ENCODE results near the gene CBARP. TPM values are rescaled to one million over a fixed set of nuclear protein-coding genes. Genes with fewer than 3 reads are reported as not detected.

Gene CBARP
- total RNA-seq, 6 experiments from 2014 or later, result 0.15 to 0.62 (median 0.31) TPM

- H3K36me3 ChIP-seq, result peaks cover 0 to 5% (median 0%) of the 10 kb centered on the region in 4 donors
- DNase-seq (no peak), ATAC-seq (no peak)
- WGBS (ENCODE audit: insufficient coverage, low coverage, low lambda C conversion rate, missing lambda C conversion rate), result 57% methylated on average over 13 of the region's 21 CpGs
- H3K9me3 ChIP-seq, result no peaks in the 10 kb centered on the region
- intact Hi-C loops (cut with DNase I), result no loop called here
- peaks cover 5 to 67% (median 28%) of the 10 kb centered on the region in 4 donors for H3K4me1 ChIP-seq
- TF ChIP-seq POLR2A (IDR thresholded peaks at IDR 0.05), result no peak
- TF ChIP-seq, protein P1, sequence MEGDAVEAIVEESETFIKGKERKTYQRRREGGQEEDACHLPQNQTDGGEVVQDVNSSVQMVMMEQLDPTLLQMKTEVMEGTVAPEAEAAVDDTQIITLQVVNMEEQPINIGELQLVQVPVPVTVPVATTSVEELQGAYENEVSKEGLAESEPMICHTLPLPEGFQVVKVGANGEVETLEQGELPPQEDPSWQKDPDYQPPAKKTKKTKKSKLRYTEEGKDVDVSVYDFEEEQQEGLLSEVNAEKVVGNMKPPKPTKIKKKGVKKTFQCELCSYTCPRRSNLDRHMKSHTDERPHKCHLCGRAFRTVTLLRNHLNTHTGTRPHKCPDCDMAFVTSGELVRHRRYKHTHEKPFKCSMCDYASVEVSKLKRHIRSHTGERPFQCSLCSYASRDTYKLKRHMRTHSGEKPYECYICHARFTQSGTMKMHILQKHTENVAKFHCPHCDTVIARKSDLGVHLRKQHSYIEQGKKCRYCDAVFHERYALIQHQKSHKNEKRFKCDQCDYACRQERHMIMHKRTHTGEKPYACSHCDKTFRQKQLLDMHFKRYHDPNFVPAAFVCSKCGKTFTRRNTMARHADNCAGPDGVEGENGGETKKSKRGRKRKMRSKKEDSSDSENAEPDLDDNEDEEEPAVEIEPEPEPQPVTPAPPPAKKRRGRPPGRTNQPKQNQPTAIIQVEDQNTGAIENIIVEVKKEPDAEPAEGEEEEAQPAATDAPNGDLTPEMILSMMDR (IDR thresholded peaks at IDR 0.05), result no peak
- H3K27ac ChIP-seq, result peak overlapping the region; percentile 71 to 92 (median 90)
- H3K27me3 ChIP-seq, result no peaks in the 10 kb centered on the region
- H3K4me3 ChIP-seq, result peak overlapping the region in 2 of 3 donors; percentile 14 to 18
These were observed 24.9 kb upstream of the CBARP start for GRCh38 chr19:1262623-1263123.

- peak; percentile 94 to 98 (median 98) for DNase-seq
- 10% methylated on average over 6 of the region's 28 CpGs for WGBS (ENCODE audit: insufficient coverage, low coverage, low lambda C conversion rate, missing lambda C conversion rate)
- peak overlapping the region; percentile 71 to 92 (median 90) for H3K27ac ChIP-seq
- TF ChIP-seq, protein P1 (IDR thresholded peaks at IDR 0.05), result no peak
- TF ChIP-seq POLR2A (IDR thresholded peaks at IDR 0.05), result peak; percentile 85
- intact Hi-C loops (cut with DNase I), result no loop called here
- H3K27me3 ChIP-seq, result no peaks in the 10 kb centered on the region
- no peaks in the 10 kb centered on the region for H3K9me3 ChIP-seq
- H3K4me3 ChIP-seq, result peak overlapping the region; percentile 58 to 70 (median 69)
- ATAC-seq, result peak; percentile 41 to 68 (median 63)
- H3K4me1 ChIP-seq, result peaks cover 5 to 65% (median 28%) of the 10 kb centered on the region in 4 donors
- peaks cover 0 to 11% (median under 1%) of the 10 kb centered on the region in 4 donors for H3K36me3 ChIP-seq
These were observed 24.2 kb upstream of the CBARP start for GRCh38 chr19:1261798-1262622.

DNA sequence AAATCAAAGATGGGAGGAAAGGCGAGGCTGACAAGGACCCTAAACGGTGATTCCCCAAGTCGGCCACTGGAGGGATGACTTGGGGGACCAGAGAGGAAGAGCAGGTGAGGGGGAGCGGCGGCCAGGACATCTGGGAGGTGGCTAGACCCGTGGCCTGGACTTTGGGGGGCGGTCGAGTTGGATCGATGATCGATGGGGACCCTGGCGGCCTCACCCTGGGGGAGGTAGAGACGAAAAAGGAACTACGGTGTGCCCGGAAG, 23.7 kb upstream of the CBARP start:
- 4% methylated on average over 14 of the region's 14 CpGs for WGBS (ENCODE audit: insufficient coverage, low coverage, low lambda C conversion rate, missing lambda C conversion rate)
- intact Hi-C loops (cut with DNase I), result no loop called here
- DNase-seq, result no peak
- H3K27ac ChIP-seq, result peak overlapping the region; percentile 71 to 92 (median 90)
- H3K27me3 ChIP-seq, result no peaks in the 10 kb centered on the region
- H3K4me3 ChIP-seq, result peak overlapping the region; percentile 58 to 70 (median 69)
- TF ChIP-seq POLR2A (IDR thresholded peaks at IDR 0.05), result no peak
- TF ChIP-seq, protein P1 (IDR thresholded peaks at IDR 0.05), result no peak
- H3K36me3 ChIP-seq, result peaks cover 0 to 17% (median 4%) of the 10 kb centered on the region in 4 donors
- no peak for ATAC-seq
- no peaks in the 10 kb centered on the region for H3K9me3 ChIP-seq
- peaks cover 5 to 64% (median 28%) of the 10 kb centered on the region in 4 donors for H3K4me1 ChIP-seq

DNA sequence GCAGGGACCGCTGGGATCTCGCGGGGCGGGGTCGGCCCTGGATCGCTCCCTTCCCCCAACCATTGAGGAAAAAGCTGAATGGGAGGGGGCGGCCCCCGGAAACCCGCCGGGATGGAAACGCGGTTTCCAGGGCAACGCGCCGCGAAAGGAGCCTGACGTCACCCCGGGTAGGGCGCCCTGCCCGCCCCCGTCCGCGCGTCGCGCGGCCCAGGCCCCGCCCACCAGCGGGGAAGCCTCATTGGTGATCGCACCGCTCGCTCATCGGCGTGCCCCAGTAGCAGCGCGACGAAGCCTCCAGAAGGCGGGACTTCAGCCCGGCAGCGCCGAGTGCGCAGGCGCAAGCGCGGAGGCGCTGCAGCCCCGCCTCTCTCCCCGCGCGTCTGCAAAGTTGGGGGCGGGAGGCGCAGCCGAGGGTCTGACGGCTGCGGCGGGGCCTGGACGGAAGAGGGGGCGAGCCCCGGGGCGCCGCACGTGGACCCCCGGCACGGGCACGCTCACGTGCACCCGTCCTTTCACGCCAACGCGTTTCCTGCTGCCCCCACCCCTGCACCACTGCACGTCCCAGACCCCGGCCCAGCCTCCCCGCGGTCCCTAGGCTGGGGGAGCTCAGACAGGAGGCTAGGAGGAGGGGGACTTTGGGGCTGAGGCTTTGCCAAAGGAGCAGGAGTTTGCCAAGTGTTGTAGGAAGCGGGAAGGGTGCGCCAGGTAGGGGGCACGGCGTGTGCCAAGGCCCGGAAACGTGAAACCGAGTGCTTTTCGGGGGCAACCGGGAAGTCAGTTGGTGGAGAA, 23.1 kb upstream of the CBARP start:
- Histone ChIP-seq H3K4me3 (peak overlapping the region; percentile 58 to 70 (median 69)), H3K27me3 (no peaks in the 10 kb centered on the region), H3K36me3 (peaks cover 0 to 22% (median 8%) of the 10 kb centered on the region in 4 donors), H3K4me1 (peaks cover 5 to 61% (median 26%) of the 10 kb centered on the region in 4 donors), H3K27ac (peak overlapping the region; percentile 71 to 92 (median 90)), H3K9me3 (no peaks in the 10 kb centered on the region)
- intact Hi-C loops (cut with DNase I), result no loop called here
- TF ChIP-seq POLR2A (IDR thresholded peaks at IDR 0.05), result peak; percentile 74
- TF ChIP-seq, protein P1 (IDR thresholded peaks at IDR 0.05), result no peak
- 2% methylated on average over 13 of the region's 83 CpGs for WGBS (ENCODE audit: insufficient coverage, low coverage, low lambda C conversion rate, missing lambda C conversion rate)
- DNase-seq (peak; percentile 98), ATAC-seq (peak; percentile 60 to 78 (median 75))

Data from right lobe of liver (tissue), 6 donors.